ENCODE data around the gene CYSTM1.

Gene CYSTM1

DNA sequence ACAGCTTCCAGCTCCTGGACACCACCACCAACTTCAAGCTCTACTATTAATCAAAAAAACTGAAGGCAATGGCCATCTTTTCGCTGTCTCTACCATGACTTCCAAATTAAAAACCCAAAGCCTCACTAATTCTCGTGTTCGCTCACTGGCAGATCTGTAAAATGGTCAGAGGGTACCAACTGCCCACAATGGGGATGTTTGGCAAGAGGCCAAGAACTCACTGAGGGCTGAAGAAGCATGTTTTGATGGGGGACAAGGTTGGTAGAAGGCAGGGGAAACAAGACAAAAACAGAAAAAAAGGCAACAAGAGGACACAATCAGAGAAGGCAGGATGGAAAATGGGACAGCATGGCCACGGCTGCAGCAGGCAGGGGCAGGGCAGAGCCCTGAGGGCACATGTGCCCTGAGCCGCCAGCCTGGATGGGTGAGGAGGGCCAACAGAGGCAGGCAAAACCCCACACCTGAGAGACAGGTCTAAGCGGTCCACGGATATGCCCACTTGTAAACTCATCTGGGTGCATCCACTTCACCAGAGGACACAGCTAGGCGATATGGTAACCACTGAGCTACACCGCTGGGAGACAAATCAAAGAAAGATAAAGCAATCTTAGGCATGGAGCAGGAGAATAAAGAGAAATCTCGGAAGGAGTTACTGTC, 77.6 kb downstream of the CYSTM1 start:
- H3K4me3 ChIP-seq (ENCODE audit: low read depth, low read length), result no peak overlapping the region
- TF ChIP-seq, protein P1, sequence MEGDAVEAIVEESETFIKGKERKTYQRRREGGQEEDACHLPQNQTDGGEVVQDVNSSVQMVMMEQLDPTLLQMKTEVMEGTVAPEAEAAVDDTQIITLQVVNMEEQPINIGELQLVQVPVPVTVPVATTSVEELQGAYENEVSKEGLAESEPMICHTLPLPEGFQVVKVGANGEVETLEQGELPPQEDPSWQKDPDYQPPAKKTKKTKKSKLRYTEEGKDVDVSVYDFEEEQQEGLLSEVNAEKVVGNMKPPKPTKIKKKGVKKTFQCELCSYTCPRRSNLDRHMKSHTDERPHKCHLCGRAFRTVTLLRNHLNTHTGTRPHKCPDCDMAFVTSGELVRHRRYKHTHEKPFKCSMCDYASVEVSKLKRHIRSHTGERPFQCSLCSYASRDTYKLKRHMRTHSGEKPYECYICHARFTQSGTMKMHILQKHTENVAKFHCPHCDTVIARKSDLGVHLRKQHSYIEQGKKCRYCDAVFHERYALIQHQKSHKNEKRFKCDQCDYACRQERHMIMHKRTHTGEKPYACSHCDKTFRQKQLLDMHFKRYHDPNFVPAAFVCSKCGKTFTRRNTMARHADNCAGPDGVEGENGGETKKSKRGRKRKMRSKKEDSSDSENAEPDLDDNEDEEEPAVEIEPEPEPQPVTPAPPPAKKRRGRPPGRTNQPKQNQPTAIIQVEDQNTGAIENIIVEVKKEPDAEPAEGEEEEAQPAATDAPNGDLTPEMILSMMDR (IDR thresholded peaks at IDR 0.05; ENCODE audit: insufficient read depth, low read depth, low read length, missing control alignments), result no peak
- DNase-seq (ENCODE audit: low read depth), result no peak

DNA sequence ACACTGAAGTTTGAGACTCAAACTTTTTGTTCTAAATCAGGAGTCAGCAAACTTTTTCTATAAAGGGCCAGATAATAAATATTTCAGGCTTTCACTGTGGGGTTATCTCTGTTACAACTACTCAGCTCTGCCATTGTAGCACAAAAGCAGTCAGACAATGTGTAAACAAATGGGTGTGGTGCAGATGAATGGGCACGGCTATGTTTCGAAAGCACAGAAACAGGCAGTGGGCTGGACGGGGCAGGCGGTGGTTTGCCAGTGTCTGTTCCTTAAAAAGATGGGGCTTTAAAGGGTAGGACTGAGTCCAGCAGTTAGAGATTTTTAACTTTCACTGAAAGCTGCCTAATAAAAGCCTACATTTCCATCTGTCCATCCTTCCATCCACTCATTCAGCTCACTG, 79.0 kb downstream of the CYSTM1 start:
- no peak for DNase-seq (ENCODE audit: low read depth)
- TF ChIP-seq, protein P1 (IDR thresholded peaks at IDR 0.05; ENCODE audit: insufficient read depth, low read depth, low read length, missing control alignments), result no peak
- H3K4me3 ChIP-seq (ENCODE audit: low read depth, low read length), result no peak overlapping the region

DNA sequence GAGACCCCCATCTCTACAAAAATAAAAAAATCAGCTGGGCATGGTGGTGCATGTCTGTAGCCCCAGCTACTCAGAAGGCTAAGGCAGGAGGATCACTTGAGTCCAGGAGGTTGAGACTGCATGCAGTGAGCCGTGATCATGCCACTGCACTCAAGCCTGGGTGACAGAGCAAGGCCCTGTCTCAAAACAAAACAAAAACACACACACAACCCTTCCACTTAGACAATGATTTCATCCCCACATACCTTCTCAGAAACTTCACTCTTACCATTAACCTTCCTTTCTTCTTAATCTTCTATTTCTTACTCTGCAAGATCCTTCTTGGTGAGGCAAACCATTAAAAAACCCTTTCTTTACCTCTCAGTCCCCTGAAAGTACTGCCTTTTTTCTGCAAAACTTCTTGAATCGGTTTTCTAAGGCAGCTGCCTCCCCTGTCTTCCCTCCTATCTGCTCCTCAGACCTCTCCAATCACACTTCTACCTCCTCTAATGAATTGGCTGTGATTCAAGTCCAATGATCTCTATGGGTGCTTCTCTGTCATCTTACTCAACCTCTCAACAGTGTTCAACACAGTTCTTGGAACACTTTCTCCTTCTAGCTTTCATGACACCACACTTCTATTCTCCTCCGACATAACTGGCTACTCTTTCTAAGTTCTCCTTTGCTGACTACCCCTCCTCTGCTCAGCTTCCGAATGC, 80.6 kb downstream of the CYSTM1 start:
- no peak overlapping the region for H3K4me3 ChIP-seq (ENCODE audit: low read depth, low read length)
- DNase-seq (ENCODE audit: low read depth), result no peak
- TF ChIP-seq, protein P1 (IDR thresholded peaks at IDR 0.05; ENCODE audit: insufficient read depth, low read depth, low read length, missing control alignments), result no peak

DNA sequence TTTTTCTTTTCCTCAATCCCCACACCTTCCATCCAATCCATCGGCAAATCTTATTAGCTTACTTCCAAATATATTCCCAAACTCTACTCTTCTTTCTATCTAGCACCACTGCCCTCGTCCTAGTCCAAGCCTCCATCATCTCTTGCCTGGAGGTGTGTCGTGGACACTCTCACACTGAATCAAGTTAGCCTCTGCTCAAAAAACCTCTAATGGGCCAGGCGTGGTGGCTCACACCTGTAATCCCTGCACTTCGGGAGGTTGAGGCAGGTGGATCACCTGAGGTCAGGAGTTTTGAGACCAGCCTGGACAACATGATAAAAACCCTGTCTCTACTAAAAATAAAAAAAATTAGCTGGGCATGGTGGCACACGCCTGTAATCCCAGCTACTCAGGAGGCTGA, 81.7 kb downstream of the CYSTM1 start:
- no peak overlapping the region for H3K4me3 ChIP-seq (ENCODE audit: low read depth, low read length)
- no peak for DNase-seq (ENCODE audit: low read depth)

DNA sequence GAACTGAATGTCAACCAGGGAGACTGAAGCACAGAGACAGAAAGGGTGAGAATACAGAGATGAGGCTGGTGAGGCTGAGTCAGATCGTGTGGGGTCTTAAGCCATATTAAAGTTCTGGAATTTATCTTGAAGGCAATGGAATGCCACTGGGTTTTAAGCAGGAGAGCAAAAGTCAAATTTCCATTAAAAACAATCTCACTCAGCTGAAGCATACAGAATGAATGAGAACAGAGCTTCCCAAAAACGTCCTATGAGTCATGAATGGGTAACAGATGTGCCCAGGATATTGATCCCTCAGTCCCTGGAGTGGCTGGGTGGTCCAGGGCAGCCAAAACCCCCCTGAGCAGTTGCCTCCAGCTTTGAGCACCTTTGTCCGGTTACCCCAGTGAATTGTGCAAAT, 83.0 kb downstream of the CYSTM1 start:
- DNase-seq (ENCODE audit: low read depth), result no peak
- TF ChIP-seq, protein P1 (IDR thresholded peaks at IDR 0.05; ENCODE audit: insufficient read depth, low read depth, low read length, missing control alignments), result no peak
- H3K4me3 ChIP-seq (ENCODE audit: low read depth, low read length), result no peak overlapping the region

More for the DNA sequence above, 81.7 kb downstream of the CYSTM1 start:
- TF ChIP-seq, protein P1 (IDR thresholded peaks at IDR 0.05; ENCODE audit: insufficient read depth, low read depth, low read length, missing control alignments), result no peak

DNA sequence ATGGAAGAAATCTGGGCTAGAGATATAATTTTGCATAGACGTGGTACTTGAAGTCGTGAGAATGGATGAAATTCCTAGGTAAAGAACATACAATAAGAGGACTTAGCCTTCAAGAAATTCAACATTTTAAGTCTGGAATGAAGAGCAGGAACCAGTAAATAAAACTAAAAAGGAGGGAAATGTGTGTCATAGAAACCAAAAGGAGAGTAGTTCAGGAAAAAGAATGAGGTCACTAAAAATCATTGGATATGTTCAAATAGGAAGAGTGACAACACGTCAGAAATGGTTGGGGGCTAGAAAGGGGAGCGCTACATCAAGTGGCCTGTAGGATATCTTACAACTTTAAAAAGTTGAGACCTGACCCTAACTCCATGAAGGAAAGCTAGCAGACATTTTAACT, 83.9 kb downstream of the CYSTM1 start:
- no peak overlapping the region for H3K4me3 ChIP-seq (ENCODE audit: low read depth, low read length)

More for the DNA sequence above, 83.9 kb downstream of the CYSTM1 start:
- TF ChIP-seq, protein P1 (IDR thresholded peaks at IDR 0.05; ENCODE audit: insufficient read depth, low read depth, low read length, missing control alignments), result no peak
- no peak for DNase-seq (ENCODE audit: low read depth)

Data from GM12865 (cell line).